H1 (cell line): ENCODE measurements around the gene GTF3C5. TPM values are rescaled to one million over a fixed set of nuclear protein-coding genes. Genes with fewer than 3 reads are reported as not detected.
"Not testable (repeated sequence)": the region's sequence is repeated elsewhere in the genome, so short reads cannot be mapped to it uniquely, and the experiment has no call there.

ENCODE experiments used
- CTCF ChIA-PET: fragments of 300-600 bp; sonication (Branson Sonifier 250); formaldehyde crosslinking; loops from one replicate; lab custom pipeline; 2021; ENCODE audit not compliant: partially characterized antibody; lab: Charles Lee
- POLR2A ChIA-PET: fragments of 300-600 bp; sonication (Branson Sonifier 250); formaldehyde crosslinking; loops from one replicate; lab custom pipeline; 2021; ENCODE audit warnings: inconsistent platforms; ENCODE audit not compliant: partially characterized antibody; lab: Charles Lee
- DNase-seq, 2 experiments: peaks; one replicate each; pipeline versions ENCODE4 v3.0.0 to v3.0.0-alpha.2; 2010 to 2022; ENCODE audit warnings: low spot score in 2 of 2, low read depth in 1 of 2, mixed read lengths in 1 of 2
- FAIRE-seq: peaks from 2 replicates; lab custom pipeline; 2011; peaks lifted over from hg19 to GRCh38; lab: Jason Lieb, UNC
- H2AFZ ChIP-seq: 2 replicates; pipeline ENCODE4 v1.8.1; 2012; ENCODE audit warnings: low read length, inconsistent platforms
- H2AK5ac ChIP-seq: 2 replicates; pipeline ENCODE4 v1.6.1; 2013; ENCODE audit warnings: low read depth, low read length
- H2BK120ac ChIP-seq: replicated peaks from 2 replicates; pipeline ENCODE3; 2013; ENCODE audit warnings: low read depth, low read length, inconsistent platforms
- H2BK12ac ChIP-seq: 2 replicates; pipeline ENCODE4 v1.6.1; 2013; ENCODE audit warnings: low read depth, low read length
- H2BK15ac ChIP-seq: 2 replicates; pipeline ENCODE4 v1.6.1; 2013; ENCODE audit warnings: low read length
- H2BK20ac ChIP-seq: 2 replicates; pipeline ENCODE4 v1.6.1; 2013; ENCODE audit warnings: low read length
- H2BK5ac ChIP-seq: 2 replicates; pipeline ENCODE4 v1.6.1; 2013; ENCODE audit warnings: low read depth, low read length
- H3K14ac ChIP-seq: 2 replicates; pipeline ENCODE4 v1.6.1; 2013; ENCODE audit warnings: inconsistent platforms; ENCODE audit not compliant: insufficient read length
- H3K18ac ChIP-seq: 2 replicates; pipeline ENCODE4 v1.6.1; 2013; ENCODE audit warnings: low read length; ENCODE audit errors: extremely low read depth
- H3K23ac ChIP-seq: 2 replicates; pipeline ENCODE4 v1.6.1; 2013; ENCODE audit warnings: inconsistent platforms; ENCODE audit not compliant: insufficient read length
- H3K23me2 ChIP-seq: 2 replicates; pipeline ENCODE4 v1.6.1; 2013; ENCODE audit warnings: low read depth, low read length
- H3K27ac ChIP-seq: 2 replicates; pipeline ENCODE4 v1.6.1; 2011; ENCODE audit warnings: low read depth, low read length, inconsistent platforms
- H3K27me3 ChIP-seq, 4 experiments: replicated peaks in 1 of 4; 1 replicate in 1 of 4; 2 replicates in 3 of 4; pipeline versions ENCODE4 v1.6.1 to v1.8.1; 2011 to 2013; ENCODE audit warnings: low read length in 3 of 4, mild to moderate bottlenecking in 3 of 4, inconsistent platforms in 2 of 4, mixed read lengths in 2 of 4, moderate library complexity in 1 of 4; ENCODE audit not compliant: control insufficient read depth in 3 of 4, insufficient read depth in 3 of 4; ENCODE audit errors: extremely low read depth in 1 of 4
- H3K36me3 ChIP-seq, 4 experiments: 2 replicates each; pipeline versions ENCODE4 v1.6.1 to v1.8.1; 2011 to 2013; ENCODE audit warnings: mild to moderate bottlenecking in 4 of 4, low read length in 3 of 4, moderate library complexity in 2 of 4, control low read depth in 1 of 4, inconsistent platforms in 1 of 4; ENCODE audit not compliant: insufficient read depth in 4 of 4, control insufficient read depth in 2 of 4
- H3K4ac ChIP-seq: replicated peaks from 2 replicates; pipeline ENCODE3; 2013; ENCODE audit warnings: low read length, low read depth, mixed read lengths, inconsistent platforms; ENCODE audit not compliant: insufficient read length
- H3K4me1 ChIP-seq, 4 experiments: replicated peaks in 1 of 4; 1 replicate in 1 of 4; 2 replicates in 3 of 4; pipeline versions ENCODE4 v1.6.1 to v1.8.1; 2011 to 2013; ENCODE audit warnings: low read length in 3 of 4, inconsistent platforms in 2 of 4, mixed read lengths in 1 of 4; ENCODE audit not compliant: insufficient read depth in 4 of 4, control insufficient read depth in 3 of 4
- H3K4me2 ChIP-seq, 2 experiments: 2 replicates each; pipeline versions ENCODE4 v1.6.1 to v1.8.1; 2011 to 2013; ENCODE audit warnings: low read depth in 2 of 2, low read length in 2 of 2, control low read depth in 1 of 2, inconsistent platforms in 1 of 2, mild to moderate bottlenecking in 1 of 2; ENCODE audit not compliant: insufficient read depth in 1 of 2
- H3K4me3 ChIP-seq, 4 experiments: fragments of 200-600, 300-600 bp in 1 of 4; sonication (generic), shearing (Covaris generic), sonication (Bioruptor Twin) in 1 of 4; 2 replicates each; pipeline versions ENCODE4 v1.5.1 to v1.8.1; 2011 to 2016; ENCODE audit warnings: low read length in 4 of 4, low read depth in 3 of 4, control low read depth in 2 of 4, inconsistent platforms in 2 of 4, mild to moderate bottlenecking in 2 of 4, mixed read lengths in 1 of 4, moderate library complexity in 1 of 4; ENCODE audit not compliant: insufficient read depth in 2 of 4; ENCODE audit errors: extremely low read depth in 1 of 4
- H3K56ac ChIP-seq: replicated peaks from 2 replicates; pipeline ENCODE3; 2013; ENCODE audit warnings: low read depth, mild to moderate bottlenecking, mixed read lengths, low read length, inconsistent platforms; ENCODE audit not compliant: insufficient read length
- H3K79me1 ChIP-seq: 2 replicates; pipeline ENCODE4 v1.6.1; 2013; ENCODE audit warnings: low read depth, low read length, control low read depth
- H3K79me2 ChIP-seq, 2 experiments: 2 replicates each; pipeline versions ENCODE4 v1.6.1 to v1.8.1; 2012 to 2013; ENCODE audit warnings: low read length in 2 of 2, mild to moderate bottlenecking in 2 of 2, inconsistent platforms in 1 of 2; ENCODE audit not compliant: insufficient read depth in 2 of 2, control insufficient read depth in 1 of 2
- H3K9ac ChIP-seq, 4 experiments: replicated peaks in 1 of 4; 1 replicate in 1 of 4; 2 replicates in 3 of 4; pipeline versions ENCODE4 v1.6.1 to v1.8.1; 2011 to 2013; ENCODE audit warnings: low read depth in 3 of 4, low read length in 3 of 4, control low read depth in 2 of 4, mild to moderate bottlenecking in 2 of 4, moderate library complexity in 2 of 4, inconsistent platforms in 1 of 4; ENCODE audit errors: extremely low read depth in 1 of 4
- H3K9me3 ChIP-seq, 2 experiments: 2 replicates each; pipeline versions ENCODE4 v1.6.1 to v1.8.1; 2012 to 2013; ENCODE audit warnings: mild to moderate bottlenecking in 2 of 2, moderate library complexity in 2 of 2, control low read depth in 1 of 2, inconsistent platforms in 1 of 2, low read depth in 1 of 2, low read length in 1 of 2, mixed read lengths in 1 of 2; ENCODE audit not compliant: insufficient read depth in 2 of 2
- H4K20me1 ChIP-seq, 2 experiments: replicated peaks in 1 of 2; 2 replicates each; pipeline versions ENCODE3 to v1.8.1; 2011 to 2013; ENCODE audit warnings: inconsistent platforms in 2 of 2, low read length in 2 of 2, mild to moderate bottlenecking in 1 of 2; ENCODE audit not compliant: insufficient read depth in 2 of 2, control insufficient read depth in 1 of 2
- H4K5ac ChIP-seq: 2 replicates; pipeline ENCODE4 v1.6.1; 2013; ENCODE audit warnings: low read length, low read depth, mixed read lengths, inconsistent platforms; ENCODE audit not compliant: insufficient read length
- H4K8ac ChIP-seq: 2 replicates; pipeline ENCODE4 v1.8.0; 2013; ENCODE audit warnings: mild to moderate bottlenecking, moderate library complexity, low read length, inconsistent platforms; ENCODE audit not compliant: insufficient read depth; ENCODE audit errors: extremely low read depth
- H4K91ac ChIP-seq: replicated peaks from 2 replicates; pipeline ENCODE3; 2013; ENCODE audit warnings: low read length, mixed read lengths, inconsistent platforms; ENCODE audit not compliant: insufficient read length
- WGBS, 2 experiments: shearing (Covaris generic) in 1 of 2; methylation state at CpG; one replicate each; pipeline versions ENCODE4 v1.1.6 to v1.1.7; 2013 to 2015; ENCODE audit warnings: low lambda C conversion rate in 2 of 2, mixed read lengths in 2 of 2, inconsistent platforms in 1 of 2, low coverage in 1 of 2, missing lambda C conversion rate in 1 of 2; ENCODE audit not compliant: insufficient replicate concordance in 2 of 2, insufficient coverage in 1 of 2, insufficient read length in 1 of 2; ENCODE audit errors: extremely low coverage in 1 of 2, missing lambda C conversion rate in 1 of 2; 5-methylcytosine and 5-hydroxymethylcytosine counted together
- polyA plus RNA-seq, 7 experiments: library from polyadenylated mRNA; depleted of rRNA in 3 of 7; stranded (reverse) in 5 of 7; unstranded in 2 of 7; fragments of >200 nt in 5 of 7; fragments of 200-250 nt in 2 of 7; gene quantifications; 1 replicate in 5 of 7; 2 replicates in 1 of 7; 4 replicates in 1 of 7; pipeline versions ENCODE4 v1.2.1 to v1.2.3, GENCODE V29; 2011 to 2013; ENCODE audit warnings: missing spikeins in 2 of 7, mixed read lengths in 2 of 7
- total RNA-seq: library from RNA; stranded (reverse); fragmentation: NEBNext Ultra II Directional; extraction: Animal tissue kit (Norgen Biotek cat#: 25700); gene quantifications from 2 replicates; pipeline ENCODE4 v1.2.1, GENCODE V29; 2021

Gene GTF3C5
- total and polyA plus RNA-seq, 2 of the 8 experiments (the other 6 are each of a cell fraction or from before 2014, with no cell fraction given): 78.7 to 87.1 TPM

GRCh38 chr9:133068431-133068830, 37.6 kb downstream of the GTF3C5 start:
- H2AK5ac ChIP-seq, H3K9ac ChIP-seq, H3K18ac ChIP-seq, H4K20me1 ChIP-seq, H3K27ac ChIP-seq, H3K23ac ChIP-seq, H4K91ac ChIP-seq, H3K56ac ChIP-seq, H3K23me2 ChIP-seq, H3K79me2 ChIP-seq, H2BK12ac ChIP-seq, H4K5ac ChIP-seq, POLR2A ChIA-PET, H4K8ac ChIP-seq, H3K79me1 ChIP-seq, H2BK20ac ChIP-seq, H3K4me3 ChIP-seq, H3K27me3 ChIP-seq, H3K36me3 ChIP-seq, H2BK5ac ChIP-seq, H3K4me1 ChIP-seq, H2BK120ac ChIP-seq, H2AFZ ChIP-seq, H2BK15ac ChIP-seq, H3K4me2 ChIP-seq, H3K4ac ChIP-seq, H3K9me3 ChIP-seq, H3K14ac ChIP-seq, DNase-seq: not testable (repeated sequence)
- no CpG with 5 or more reads among the region's 15 CpGs for WGBS, 2 experiments
- CTCF ChIA-PET: interaction anchor here (2.5 kb wide), 1 partner anchor 46 kb away, joined by 8 read pairs; no protein-coding TSS in a partner anchor
- FAIRE-seq: peak; percentile 36

DNA sequence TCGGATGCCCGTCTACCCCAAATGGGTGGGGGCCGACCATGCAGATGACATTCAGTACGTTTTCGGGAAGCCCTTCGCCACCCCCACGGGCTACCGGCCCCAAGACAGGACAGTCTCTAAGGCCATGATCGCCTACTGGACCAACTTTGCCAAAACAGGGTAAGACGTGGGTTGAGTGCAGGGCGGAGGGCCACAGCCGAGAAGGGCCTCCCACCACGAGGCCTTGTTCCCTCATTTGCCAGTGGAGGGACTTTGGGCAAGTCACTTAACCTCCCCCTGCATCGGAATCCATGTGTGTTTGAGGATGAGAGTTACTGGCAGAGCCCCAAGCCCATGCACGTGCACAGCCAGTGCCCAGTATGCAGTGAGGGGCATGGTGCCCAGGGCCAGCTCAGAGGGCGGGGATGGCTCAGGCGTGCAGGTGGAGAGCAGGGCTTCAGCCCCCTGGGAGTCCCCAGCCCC, 39.7 kb downstream of the GTF3C5 start:
- H2BK5ac ChIP-seq, H3K27me3 ChIP-seq, H3K79me2 ChIP-seq, H3K36me3 ChIP-seq, H2BK15ac ChIP-seq, H2BK20ac ChIP-seq, H3K9me3 ChIP-seq, H2AFZ ChIP-seq, H3K9ac ChIP-seq, DNase-seq, H2BK12ac ChIP-seq, H2AK5ac ChIP-seq, H2BK120ac ChIP-seq, H3K4me1 ChIP-seq, POLR2A ChIA-PET, H3K79me1 ChIP-seq, H3K4me3 ChIP-seq, H3K23me2 ChIP-seq, H3K56ac ChIP-seq, H3K14ac ChIP-seq, H4K91ac ChIP-seq, H3K27ac ChIP-seq, H3K23ac ChIP-seq, H3K4me2 ChIP-seq, H4K5ac ChIP-seq, CTCF ChIA-PET, H3K4ac ChIP-seq, H4K20me1 ChIP-seq, H3K18ac ChIP-seq, FAIRE-seq, H4K8ac ChIP-seq: not testable (repeated sequence)
- WGBS, 2 experiments: 95% methylated on average over 16 of the region's 17 CpGs; no CpG with 5 or more reads in 1 of the 2 experiments
